CD4-positive, alpha-beta T cell treated with Interleukin-6 at 100 ng/mL for 8 hours (primary cell): ENCODE results near the gene ZNF239.
"Not testable (repeated sequence)": the region's sequence is repeated elsewhere in the genome, so short reads cannot be mapped to it uniquely, and the experiment has no call there.

Source experiments
- DNase-seq: peaks from one replicate; pipeline ENCODE4 v3.0.0-alpha.2; 2020; ENCODE audit warnings: mixed read lengths, low spot score

ZNF239 gene

DNA sequence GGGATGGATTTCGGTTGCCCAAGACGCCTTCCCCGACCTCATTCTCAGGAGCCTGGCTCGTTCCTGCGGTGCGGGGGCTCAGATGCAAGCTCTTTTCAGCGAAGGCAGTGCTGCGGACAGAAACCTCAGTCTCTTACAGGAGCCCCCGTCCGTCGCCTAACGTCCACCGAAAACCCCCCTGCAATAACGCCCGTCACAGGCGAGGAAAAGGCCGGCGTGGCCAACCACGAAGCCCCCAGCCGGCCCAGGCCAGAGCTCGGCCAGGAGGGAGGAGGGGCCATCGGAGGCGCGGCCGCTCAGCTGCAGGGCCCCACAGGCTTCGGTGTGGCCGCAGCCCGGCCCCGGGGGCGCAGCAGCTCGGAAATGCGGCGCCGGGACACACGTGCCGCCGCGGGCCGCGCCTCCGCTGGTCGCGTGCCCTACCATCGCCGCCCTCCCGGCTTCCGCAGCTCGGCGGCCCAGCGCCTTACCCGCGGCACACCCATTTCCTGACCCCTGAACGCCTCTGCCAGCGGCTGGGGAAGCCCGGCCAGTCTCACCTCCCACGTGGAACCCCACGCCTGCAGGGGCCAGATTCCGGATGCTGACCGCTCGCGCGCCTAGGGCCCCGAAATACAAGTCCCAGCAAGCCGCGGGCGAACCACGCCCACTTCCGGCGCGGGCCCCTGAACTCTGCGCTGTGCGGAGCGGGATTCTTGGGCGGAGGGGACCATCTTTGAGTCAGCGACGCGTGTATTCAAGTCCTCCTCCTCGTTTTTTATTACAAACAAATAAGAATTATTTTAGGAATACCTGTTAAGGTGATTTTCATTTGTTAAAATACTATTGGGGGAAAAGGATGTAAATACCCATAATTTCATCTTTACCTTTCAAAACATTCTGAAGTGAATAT, at the start of gene ZNF239:
Gene ZNF239 (minus strand): TSS at position 616 of the 892 bp plus-strand sequence. CDS start 16,537 bp downstream, outside the sequence.
- DNase-seq, result peak; percentile 82

DNA sequence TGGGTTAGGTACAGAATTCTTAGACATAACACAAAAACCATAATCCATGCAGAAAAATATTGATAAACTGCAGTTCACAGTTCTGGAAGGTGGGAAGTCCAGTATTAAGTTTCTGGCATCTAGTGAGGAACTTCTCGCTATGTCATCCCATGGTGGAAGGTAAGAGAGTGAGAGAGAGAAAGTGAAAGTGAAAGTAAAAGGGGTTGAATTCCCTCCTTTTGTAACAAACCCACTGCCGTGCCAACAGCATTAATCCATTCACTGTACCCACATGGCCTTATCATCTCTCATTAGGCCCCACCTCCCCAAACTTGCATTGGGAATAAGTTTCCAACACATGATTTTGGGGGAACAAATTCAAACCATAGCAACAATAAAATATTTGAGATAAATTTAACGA, 48.9 kb upstream of the ZNF239 start:
- peak; percentile 22 for DNase-seq

DNA sequence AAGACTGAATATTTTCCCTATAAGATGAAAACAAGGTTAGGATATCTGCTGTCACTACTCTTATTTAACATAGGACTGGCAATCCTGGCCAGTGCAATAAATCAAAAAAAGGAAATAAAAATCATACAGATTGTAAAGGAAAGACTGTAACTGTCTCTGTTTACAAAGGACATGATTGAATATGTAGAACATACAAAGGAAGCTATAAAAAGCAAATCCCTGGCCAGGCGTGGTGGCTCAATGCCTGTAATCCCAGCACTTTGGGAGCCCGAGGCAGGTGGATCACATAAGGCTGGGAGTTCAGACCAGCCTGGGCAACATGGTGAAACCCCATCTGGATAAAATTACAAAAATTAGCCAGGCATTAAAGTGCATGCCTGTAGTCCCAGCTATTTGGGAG, 47.6 kb upstream of the ZNF239 start:
- DNase-seq, result no peak

DNA sequence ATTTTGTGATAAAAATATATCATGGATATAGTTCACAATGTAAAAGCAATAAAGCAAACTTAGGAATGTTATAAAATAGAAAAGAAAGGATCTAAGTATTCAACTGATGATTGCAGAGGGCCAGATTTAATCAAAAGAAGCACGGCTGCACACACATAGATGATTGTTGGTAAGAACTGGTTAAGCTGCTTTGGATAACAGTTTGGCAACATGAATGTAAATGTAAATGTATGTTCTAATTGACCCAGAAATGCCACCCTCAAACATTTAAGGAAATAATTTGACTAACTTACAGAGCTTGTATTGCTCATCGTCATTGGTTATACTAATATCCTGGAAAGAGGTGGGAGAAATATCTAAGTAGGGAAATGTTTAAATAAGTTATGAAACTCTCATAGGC, 45.0 kb upstream of the ZNF239 start:
- DNase-seq, result no peak

DNA sequence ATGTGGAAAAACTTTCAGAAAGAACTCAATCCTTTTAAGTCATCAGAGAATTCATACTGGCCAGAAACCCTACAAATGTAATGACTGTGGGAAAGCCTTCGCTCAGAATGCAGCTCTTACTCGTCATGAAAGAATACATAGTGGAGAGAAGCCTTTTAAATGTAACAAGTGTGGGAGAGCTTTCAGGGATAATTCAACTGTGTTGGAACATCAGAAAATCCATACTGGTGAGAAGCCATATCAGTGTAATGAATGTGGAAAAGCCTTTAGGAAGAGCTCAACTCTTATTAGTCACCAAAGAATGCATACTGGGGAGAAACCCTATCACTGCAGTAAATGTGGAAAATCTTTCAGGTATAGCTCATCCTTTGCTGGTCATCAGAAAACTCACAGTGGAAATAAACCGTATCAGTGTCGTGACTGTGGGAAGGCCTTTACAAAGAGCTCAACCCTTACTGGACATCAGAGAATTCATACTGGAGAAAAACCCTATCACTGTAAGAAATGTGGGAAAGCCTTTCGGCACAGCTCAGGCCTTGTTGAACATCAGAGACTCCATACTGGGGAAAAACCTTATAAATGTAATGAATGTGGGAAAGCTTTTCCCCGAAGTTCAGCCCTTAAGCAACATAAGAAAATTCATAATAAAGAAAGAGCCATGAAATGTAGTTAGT, 42.4 kb upstream of the ZNF239 start:
- no peak for DNase-seq

DNA sequence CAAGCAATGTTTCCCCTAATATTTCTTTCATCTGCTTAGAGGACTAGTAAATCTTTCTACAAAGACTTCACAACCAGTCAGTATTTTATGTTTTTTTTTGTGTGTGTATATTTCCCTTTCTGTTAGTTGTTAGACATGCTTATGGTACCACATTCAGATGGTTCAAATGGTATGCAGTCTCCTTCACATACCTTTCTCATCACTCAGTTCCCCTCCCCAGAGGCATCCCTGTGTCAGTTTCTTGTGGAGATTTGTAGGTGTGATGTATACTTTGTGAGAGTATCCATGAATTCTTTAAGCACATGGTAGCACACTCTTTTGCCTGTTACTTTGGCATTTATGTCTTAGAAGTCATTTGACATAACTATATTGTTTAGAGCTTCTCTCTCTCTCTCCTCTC, 36.2 kb upstream of the ZNF239 start:
- DNase-seq, result no peak

DNA sequence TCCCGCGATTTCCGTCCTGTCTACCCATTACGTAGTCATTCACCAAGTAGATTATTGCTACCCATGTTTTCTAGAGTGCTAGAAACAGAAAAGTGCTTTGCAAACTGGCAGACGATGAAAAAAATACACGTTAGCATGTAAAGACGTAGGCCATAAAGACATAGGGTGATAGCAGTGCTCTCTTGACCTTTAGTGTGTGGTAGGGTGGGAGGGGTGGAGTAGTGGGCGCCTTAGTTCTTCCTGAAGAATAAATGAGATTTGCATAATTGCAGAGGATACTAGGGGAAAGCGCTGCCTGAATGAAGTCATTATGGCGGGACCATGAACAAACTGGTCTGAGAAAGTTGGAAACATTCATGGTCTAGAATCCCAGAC, 32.8 kb upstream of the ZNF239 start:
- no peak for DNase-seq

DNA sequence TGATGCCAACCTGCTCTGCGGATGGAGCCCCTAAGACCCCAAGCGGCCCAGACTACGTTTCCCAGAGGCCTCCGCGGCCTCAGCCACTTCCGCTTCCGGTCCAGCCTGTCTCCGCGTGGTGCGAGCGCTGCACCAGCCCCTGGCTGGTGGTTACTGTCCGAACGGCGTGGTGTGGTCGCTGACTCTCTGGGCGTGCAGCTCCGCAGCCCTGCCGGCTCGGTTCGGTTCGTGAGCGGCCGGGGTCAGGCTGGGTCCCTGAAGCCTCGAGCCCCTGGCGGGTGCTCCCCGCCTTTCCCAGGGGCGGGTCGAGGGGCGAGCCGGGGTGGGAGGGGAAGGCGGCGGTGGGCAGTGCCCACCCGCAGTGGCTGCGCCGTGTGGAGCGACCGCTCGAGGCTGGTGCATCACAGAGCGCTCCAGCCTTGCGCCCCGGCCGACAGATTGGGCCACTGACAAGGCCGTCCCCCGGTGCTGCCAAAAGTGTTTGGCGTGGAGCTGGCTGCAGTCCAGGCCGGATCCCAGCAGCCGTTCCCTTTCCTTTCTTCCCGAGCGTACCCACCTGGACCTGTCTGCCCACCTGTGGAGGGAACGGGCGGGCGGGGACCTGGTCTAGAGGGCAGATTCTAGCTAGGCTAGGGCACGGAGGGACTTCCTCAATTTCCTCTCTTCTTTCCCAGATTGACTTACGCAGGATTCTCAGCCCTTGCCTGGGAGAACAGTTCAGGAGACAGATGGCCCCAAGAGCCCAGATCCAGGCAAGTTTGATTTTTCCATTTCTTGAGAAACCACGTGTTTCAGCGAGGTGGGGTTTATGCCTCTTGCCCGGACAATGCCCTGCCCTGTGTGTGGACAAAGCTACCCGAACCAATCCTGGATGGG, 32.1 kb upstream of the ZNF239 start, which contains the start of gene ZNF485:
Gene ZNF485 (plus strand): TSS at position 116 of the 876 bp plus-strand sequence. CDS start 613 bp downstream, at position 729.
- DNase-seq, result peak; percentile 62

DNA sequence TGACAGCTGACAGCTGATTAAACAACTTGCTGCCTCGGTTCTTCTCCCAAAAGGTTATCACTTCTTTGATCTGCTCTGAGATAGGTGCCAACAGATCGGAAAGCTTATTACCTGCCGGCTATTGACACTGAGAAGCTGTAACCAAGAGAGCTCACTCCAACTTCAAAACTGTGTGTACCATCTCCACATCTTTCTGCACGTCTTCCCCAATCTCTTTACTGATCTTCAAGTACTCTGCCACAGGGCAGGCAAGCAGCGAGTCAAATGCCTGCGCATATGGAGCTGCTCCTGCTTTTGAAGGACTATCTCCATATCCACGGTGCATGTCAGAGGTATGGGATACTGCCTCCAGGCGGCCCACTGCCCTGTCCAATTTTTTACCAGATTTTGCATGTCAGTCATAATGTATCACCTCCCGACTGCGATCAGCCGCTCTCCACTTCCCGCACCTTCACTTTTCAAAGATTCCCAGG, 31.5 kb upstream of the ZNF239 start:
- no peak for DNase-seq

DNA sequence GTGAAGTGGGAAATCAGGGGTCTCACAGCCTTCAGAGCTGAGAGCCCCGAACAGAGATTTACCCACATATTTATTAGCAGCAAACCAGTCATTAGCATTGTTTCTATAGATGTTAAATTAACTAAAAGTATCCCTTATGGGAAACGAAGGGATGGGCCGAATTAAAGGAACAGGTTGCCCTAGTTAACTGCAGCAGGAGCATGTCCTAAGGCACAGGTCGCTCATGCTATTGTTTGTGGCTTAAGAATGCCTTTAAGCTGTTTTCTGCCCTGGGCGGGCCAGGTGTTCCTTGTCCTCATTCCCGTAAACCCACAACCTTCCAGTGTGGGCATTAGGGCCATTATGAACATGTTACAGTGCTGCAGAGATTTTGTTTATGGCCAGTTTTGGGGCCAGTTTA, 27.2 kb upstream of the ZNF239 start:
- not testable (repeated sequence) for DNase-seq

DNA sequence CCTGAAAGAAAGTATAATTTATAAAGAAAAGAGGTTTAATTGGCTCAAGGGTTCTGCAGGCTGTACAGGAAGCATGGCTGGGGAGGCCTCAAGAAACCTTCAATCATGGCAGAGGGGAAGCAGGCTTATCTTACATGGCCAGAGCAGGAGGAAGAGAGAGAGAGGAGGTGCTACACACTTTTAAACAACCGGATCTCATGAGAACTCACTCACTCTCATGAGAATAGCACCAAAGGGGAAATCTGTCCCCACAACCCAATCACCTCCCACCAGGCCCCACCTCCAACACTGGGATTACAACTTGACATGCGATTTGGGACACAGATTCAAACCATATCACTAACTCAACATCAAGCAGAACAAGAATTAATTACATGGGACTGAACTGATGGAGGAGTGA, 24.9 kb upstream of the ZNF239 start:
- DNase-seq, result no peak

DNA sequence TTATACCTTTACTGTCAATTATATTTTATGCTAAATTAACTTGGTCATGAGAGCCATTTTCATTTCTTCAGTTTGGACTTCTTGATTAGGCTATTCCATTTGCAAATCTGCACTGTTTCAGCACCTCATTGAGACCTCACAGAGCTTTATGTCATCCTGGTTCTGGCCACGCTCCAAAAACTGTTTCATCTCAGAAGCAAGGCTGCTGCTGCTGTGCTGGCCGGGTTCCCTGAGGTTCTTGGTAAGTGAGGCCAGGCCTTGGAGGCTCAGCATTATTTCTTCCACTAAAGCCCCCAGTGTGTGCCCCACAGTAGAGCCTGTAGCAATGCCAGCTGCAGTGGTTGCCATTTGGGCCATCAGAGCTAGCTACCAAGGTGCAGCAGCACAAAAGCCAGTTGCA, 24.0 kb upstream of the ZNF239 start:
- DNase-seq, result no peak

DNA sequence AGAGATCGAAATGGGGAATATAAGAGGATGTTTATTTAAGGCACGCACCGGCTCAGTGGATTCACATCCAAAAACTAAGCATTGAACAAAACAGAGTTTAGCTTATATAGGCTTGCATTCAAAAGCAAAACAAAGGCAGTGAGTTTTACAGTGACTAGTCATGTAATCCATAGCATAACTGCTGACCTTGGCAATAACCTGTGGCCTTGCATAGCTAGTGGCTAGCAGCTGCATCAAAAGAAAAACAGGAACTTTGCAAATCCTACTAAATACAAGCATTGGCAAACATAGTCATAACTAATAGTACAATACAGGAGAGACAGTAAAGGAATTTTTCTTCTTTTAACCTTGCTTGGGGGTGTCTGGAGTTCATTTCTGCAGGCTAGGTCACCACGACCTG, 22.1 kb upstream of the ZNF239 start:
- no peak for DNase-seq

DNA sequence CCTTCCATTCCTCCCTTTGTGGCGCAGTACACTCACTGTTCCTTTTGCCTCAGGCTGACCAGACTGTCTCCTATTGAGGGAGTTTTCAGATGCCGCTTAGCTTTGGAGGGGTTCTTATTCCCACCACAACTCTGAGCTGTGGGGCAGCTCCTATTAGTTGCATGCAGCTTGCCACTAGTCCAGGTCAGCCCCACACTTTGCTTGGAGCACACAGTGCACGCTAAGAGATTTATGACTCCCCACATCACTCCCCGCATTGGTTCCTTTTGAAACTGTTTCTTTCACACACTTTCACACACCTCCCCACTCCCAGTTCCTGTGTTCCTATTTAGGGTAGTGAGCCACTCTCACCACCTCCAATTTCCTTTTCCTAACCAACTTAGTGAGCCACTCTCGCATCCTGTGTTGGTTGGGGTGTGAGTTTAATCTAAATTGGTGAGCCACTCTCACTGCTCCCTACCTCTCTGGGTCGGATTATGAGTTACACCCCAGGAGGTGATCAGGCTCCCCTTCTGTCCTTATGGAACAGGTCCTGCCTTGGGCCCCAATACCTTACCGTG, 21.4 kb upstream of the ZNF239 start:
- peak; percentile 28 for DNase-seq

DNA sequence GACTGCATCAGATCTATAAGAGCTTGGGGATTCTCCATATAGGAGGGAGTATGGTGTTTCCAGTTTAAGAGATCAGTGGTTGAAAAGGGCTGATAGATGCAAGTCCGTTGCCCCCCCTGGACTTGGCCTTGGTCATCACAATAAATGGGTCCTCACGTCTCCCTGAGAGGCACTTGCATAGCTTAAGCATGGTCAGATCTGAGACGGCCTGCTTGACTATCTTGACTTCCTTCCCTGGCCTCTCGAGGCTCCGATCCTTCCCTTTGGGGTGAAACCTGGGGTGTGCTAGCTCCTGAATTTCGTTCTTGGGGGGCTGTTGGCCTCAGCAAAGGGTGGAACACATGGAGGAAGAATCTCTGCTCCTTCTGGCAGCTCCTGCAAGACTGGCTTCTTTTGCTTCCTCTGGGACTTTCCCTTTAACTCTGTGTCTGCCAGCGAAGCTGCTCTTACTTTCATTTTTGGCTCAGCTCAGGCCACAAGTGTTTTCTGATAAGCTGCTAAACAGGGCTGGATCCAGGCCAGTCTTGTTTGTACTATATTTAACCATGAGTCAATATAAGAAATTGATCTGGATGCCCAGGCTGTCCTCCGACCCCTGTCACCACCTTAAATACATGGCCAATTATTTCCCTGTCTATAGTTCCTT, 20.7 kb upstream of the ZNF239 start:
- DNase-seq, result peak; percentile 38

DNA sequence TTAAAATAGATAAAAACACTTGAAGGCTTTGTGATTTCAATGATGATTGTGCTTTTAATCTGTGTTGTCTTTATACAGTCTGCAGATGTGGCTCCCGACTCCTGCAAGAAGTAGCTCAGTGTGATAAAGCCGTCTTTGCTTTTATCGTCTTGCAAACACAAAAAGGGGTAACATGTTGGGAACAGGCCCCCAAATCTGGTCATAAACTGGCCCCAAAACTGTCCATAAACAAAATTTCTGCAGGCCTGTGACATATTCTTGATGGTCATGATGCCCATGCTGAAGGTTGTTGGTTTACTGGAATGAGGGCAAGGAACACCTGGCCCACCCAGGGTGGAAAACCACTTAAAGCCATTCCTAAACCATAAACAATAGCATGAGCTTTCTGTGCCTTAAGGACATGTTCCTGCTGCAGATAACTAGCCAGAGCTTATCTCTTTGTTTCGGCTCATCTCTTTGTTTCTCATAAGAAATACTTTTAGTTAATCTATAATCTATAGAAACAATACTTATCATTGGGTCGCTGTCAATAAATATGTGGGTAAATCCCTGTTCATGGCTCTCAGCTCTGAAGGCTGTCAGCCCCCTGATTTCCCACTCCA, 17.0 kb upstream of the ZNF239 start:
- DNase-seq, result no peak

DNA sequence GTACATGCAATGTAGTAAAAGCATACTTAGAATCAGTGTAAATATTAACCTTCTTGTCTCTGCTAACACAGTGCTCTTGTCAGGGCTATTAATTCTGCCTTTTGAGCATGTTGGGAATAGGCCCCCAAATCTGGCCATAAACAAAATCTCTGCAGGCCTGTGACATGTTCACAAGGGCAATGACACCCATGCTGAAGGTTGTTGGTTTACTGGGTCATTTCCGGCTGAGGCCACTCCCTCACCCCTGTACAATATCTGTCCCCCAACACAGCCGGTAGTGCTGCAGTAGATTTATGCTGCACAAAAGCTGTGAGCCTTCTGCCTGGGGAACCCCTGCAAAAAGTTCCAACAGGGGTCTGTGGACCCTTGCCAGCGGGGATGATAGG, 12.3 kb upstream of the ZNF239 start:
- DNase-seq, result not testable (repeated sequence)

DNA sequence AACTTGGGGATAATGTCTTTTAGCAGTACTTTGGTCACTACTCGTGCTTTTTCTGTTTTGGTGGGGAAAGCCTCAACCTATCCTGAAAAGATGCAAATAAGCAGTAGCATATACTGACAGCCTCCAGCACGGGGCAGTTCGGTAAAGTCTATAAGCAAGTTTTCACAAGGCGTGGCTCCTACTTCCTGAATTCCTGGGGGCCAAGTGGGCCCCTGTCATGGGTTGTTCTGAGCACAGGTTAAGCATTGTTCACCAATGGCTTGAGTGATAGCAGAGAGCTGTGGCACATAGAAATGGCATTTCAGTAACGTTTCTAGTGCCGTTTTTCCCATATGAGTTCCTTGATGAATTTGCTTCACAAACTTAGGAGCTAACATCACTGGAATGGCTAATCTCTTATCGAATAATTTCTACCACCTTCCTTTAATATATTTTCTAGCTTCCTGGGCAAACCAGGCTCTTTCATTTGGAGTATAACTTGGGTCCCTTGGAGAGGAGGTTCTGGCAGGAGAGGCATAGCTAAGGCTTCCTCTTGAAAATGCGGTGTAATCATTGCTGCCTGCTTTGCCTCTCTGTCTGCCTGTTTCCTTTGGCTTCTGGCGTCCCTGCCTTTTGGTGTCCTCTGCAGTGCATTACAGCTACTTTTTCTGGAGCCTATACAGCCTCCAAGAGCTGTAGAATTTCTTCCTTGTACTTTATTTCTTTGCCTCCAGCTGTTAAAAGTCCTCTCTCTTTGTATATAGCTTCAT, 11.7 kb upstream of the ZNF239 start:
- DNase-seq, result no peak

DNA sequence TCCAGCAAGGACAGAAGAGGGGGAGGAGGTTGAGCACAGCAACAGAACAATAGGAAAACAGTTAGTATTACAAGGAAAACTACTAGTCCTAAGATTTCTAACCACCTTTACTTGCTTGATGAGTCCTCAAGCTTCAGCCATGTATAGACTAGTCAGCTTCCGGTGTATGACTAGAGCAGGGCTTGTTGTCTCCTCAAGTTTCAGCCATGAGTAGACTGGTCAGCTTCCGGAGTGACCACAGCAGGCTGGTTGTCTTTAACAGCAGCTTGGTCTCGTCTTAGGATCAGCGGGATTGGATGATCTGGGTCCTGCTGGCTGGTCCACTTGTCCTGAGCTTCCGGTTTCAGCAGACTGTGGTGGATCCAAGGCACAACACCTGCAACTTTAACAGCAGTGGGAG, 10.6 kb upstream of the ZNF239 start:
- no peak for DNase-seq

DNA sequence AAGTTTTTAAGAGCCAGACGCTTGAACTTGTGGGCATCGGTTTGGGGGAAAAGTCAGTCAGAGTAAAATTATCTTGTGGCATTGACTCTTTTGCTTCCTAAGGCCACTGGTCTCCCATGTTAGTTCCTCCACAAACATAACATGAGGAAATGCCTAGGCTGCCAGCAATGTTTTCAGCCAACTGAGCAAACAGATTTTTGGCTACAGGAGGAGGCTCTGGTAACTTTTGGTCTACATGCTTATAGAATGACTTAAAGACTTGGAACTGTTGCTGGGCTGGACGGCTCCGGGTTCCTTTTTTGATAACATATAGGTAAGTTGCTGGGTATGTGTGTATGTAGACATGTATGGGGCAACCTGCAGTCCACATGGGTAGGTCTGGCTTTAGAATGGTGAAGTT, 9.6 kb upstream of the ZNF239 start:
- DNase-seq, result no peak
